Neural crest cell (in vitro differentiated cells): ENCODE data around the gene COL5A1. TPM values are rescaled to one million over a fixed set of nuclear protein-coding genes. Genes with fewer than 3 reads are reported as not detected.

ENCODE experiments used
- DNase-seq: peaks from one replicate; pipeline ENCODE4 v3.0.0; 2021; ENCODE audit warnings: low read depth, mixed read lengths, low spot score
- H3K27ac Mint-ChIP-seq: one replicate; pipeline ENCODE4 v1.8.0; 2021; ENCODE audit warnings: mild to moderate bottlenecking, mixed read lengths; ENCODE audit not compliant: unreplicated experiment
- H3K27me3 Mint-ChIP-seq: 2 replicates; pipeline ENCODE4 v1.8.0; 2021; ENCODE audit warnings: low read depth, mild to moderate bottlenecking, mixed read lengths
- H3K36me3 Mint-ChIP-seq: 2 replicates; pipeline ENCODE4 v1.8.0; 2021; ENCODE audit warnings: low read depth, mild to moderate bottlenecking, mixed read lengths
- H3K4me1 Mint-ChIP-seq: 2 replicates; pipeline ENCODE4 v1.8.0; 2021; ENCODE audit warnings: mixed read lengths
- H3K4me3 Mint-ChIP-seq: one replicate; pipeline ENCODE4 v1.8.0; 2021; ENCODE audit warnings: mild to moderate bottlenecking, mixed read lengths
- H3K9me3 Mint-ChIP-seq: 2 replicates; pipeline ENCODE4 v1.8.0; 2021; ENCODE audit warnings: mixed read lengths
- CTCF ChIP-seq: fragments of 200-600 bp; sonication (generic); conservative IDR thresholded peaks from 2 replicates; pipeline ENCODE4 v1.5.0; 2021; ENCODE audit warnings: antibody characterized with exemption, mild to moderate bottlenecking
- long read RNA-seq: library from polyadenylated mRNA; unstranded; transcript quantifications from one replicate; pipeline ENCODE4 v2.0.0, GENCODE V29; 2020
- total RNA-seq: library from RNA; stranded (reverse); gene quantifications from 2 replicates; pipeline ENCODE4 v1.2.1, GENCODE V29; 2021

COL5A1 gene
- total RNA-seq = 18.6 and 19.4 TPM in 2 replicates
- long read RNA-seq, partial matches to known transcripts = 0 of 4 reads
- long read RNA-seq, other reads (novel, unspliced or antisense) = 4 of 4 reads

- no peak within 1 kb of the TSS for H3K27ac Mint-ChIP-seq
- peaks cover 32% of the 10 kb centered on the region for H3K4me1 Mint-ChIP-seq
- H3K4me3 Mint-ChIP-seq = peak within 1 kb of the TSS; percentile 86
- peak; percentile 42 for TF ChIP-seq CTCF
- H3K36me3 Mint-ChIP-seq = no peaks in the 10 kb centered on the region
- DNase-seq = peak; percentile 81
- H3K27me3 Mint-ChIP-seq = peaks cover 19% of the 10 kb centered on the region
- H3K9me3 Mint-ChIP-seq = no peaks in the 10 kb centered on the region
These were observed at the start of gene COL5A1 for GRCh38 chr9:134641173-134641989. Gene COL5A1, plus strand, starts transcription at chr9:134641803. Its CDS starts 385 bp downstream, at chr9:134642188.

GRCh38 chr9:134592018-134592818 lies 49.4 kb upstream of the COL5A1 start:
- no peaks in the 10 kb centered on the region for H3K4me1 Mint-ChIP-seq
- no peaks in the 10 kb centered on the region for H3K36me3 Mint-ChIP-seq
- peak overlapping the region; percentile 75 for H3K27ac Mint-ChIP-seq
- no peak for DNase-seq
- no peak for TF ChIP-seq CTCF
- H3K4me3 Mint-ChIP-seq = no peak overlapping the region
- peaks cover 4% of the 10 kb centered on the region for H3K9me3 Mint-ChIP-seq
- no peaks in the 10 kb centered on the region for H3K27me3 Mint-ChIP-seq

- Mint-ChIP-seq H3K27ac (no peak overlapping the region), H3K36me3 (no peaks in the 10 kb centered on the region), H3K4me3 (no peak overlapping the region), H3K9me3 (peaks cover 4% of the 10 kb centered on the region), H3K27me3 (no peaks in the 10 kb centered on the region), H3K4me1 (no peaks in the 10 kb centered on the region)
- DNase-seq = no peak
- no peak for TF ChIP-seq CTCF
These were observed 48.8 kb upstream of the COL5A1 start for GRCh38 chr9:134592819-134593200.

- Mint-ChIP-seq H3K4me3 (no peak overlapping the region), H3K4me1 (no peaks in the 10 kb centered on the region), H3K27ac (peak overlapping the region; percentile 2), H3K9me3 (peaks cover 4% of the 10 kb centered on the region), H3K36me3 (no peaks in the 10 kb centered on the region), H3K27me3 (no peaks in the 10 kb centered on the region)
- no peak for DNase-seq
- TF ChIP-seq CTCF = no peak
These were observed 48.1 kb upstream of the COL5A1 start for GRCh38 chr9:134593286-134594077.
